PC-9 (cell line): ENCODE results near the gene HTRA3. TPM values are rescaled to one million over a fixed set of nuclear protein-coding genes. Genes with fewer than 3 reads are reported as not detected.

Experiments used
- BruUV-seq: library from RNA; stranded (reverse); fragments of 400-500 nt; replicated peaks from 2 replicates; lab custom pipeline; 2021; lab: Mats Ljungman, UMichigan
- CTCF ChIA-PET: fragments of 300-600 bp; sonication (Branson Sonifier 250); formaldehyde crosslinking; loops from one replicate; lab custom pipeline; 2022; ENCODE audit warnings: antibody characterized with exemption; lab: Charles Lee
- POLR2A ChIA-PET: fragments of 300-600 bp; sonication (Branson Sonifier 250); formaldehyde crosslinking; loops from one replicate; lab custom pipeline; 2022; ENCODE audit warnings: antibody characterized with exemption; ENCODE audit not compliant: unreplicated experiment; lab: Charles Lee
- DNase-seq, 2 experiments: peaks; one replicate each; pipeline versions ENCODE4 v3.0.0 to v3.0.0-alpha.2; 2015 to 2022; ENCODE audit warnings: mixed read lengths in 1 of 2
- H2AFZ ChIP-seq: fragments of 200-600 bp; sonication (generic); 2 replicates; pipeline ENCODE4 v1.8.1; 2017; ENCODE audit warnings: antibody characterized with exemption
- H3F3A ChIP-seq: fragments of 200-600 bp; sonication (generic); 2 replicates; pipeline ENCODE4 v1.8.1; 2017; ENCODE audit warnings: antibody characterized with exemption, mild to moderate bottlenecking, low read depth; ENCODE audit not compliant: insufficient read depth
- H3K27ac ChIP-seq: fragments of 200-600 bp; sonication (generic); 2 replicates; pipeline ENCODE4 v1.6.1; 2016; ENCODE audit warnings: mixed run types
- H3K27me3 ChIP-seq: fragments of 200-600 bp; sonication (generic); 2 replicates; pipeline ENCODE4 v1.6.1; 2016; ENCODE audit warnings: low read depth, mixed run types; ENCODE audit not compliant: insufficient read depth
- H3K36me3 ChIP-seq: fragments of 200-600 bp; sonication (generic); 2 replicates; pipeline ENCODE4 v1.6.1; 2016; ENCODE audit warnings: low read depth, mixed run types
- H3K4me1 ChIP-seq: fragments of 200-600 bp; sonication (generic); replicated peaks from 2 replicates; pipeline ENCODE4 v1.6.1; 2016; ENCODE audit warnings: mixed run types; ENCODE audit not compliant: insufficient read depth
- H3K4me2 ChIP-seq: fragments of 200-600 bp; sonication (generic); 2 replicates; pipeline ENCODE4 v1.6.1; 2017; ENCODE audit warnings: mixed run types
- H3K4me3 ChIP-seq: fragments of 200-600 bp; sonication (generic); 2 replicates; pipeline ENCODE4 v1.6.1; 2016; ENCODE audit warnings: mixed run types
- H3K79me2 ChIP-seq: fragments of 200-600 bp; sonication (generic); 2 replicates; pipeline ENCODE4 v1.6.1; 2017; ENCODE audit warnings: low read depth, mixed run types
- H3K9me2 ChIP-seq: fragments of 200-600 bp; sonication (generic); 2 replicates; pipeline ENCODE4 v1.8.1; 2017; ENCODE audit warnings: mild to moderate bottlenecking; ENCODE audit not compliant: insufficient read depth
- H3K9me3 ChIP-seq: fragments of 200-600 bp; sonication (generic); 2 replicates; pipeline ENCODE4 v1.8.1; 2016; ENCODE audit warnings: low read depth; ENCODE audit not compliant: insufficient read depth
- H4K20me1 ChIP-seq: fragments of 200-600 bp; sonication (generic); 2 replicates; pipeline ENCODE4 v1.8.1; 2017; ENCODE audit not compliant: insufficient read depth
- CTCF ChIP-seq: fragments of 200-600 bp; sonication (generic); conservative IDR thresholded peaks from 2 replicates; pipeline ENCODE4 v1.6.1; 2017; ENCODE audit warnings: mixed run types, antibody characterized with exemption, mild to moderate bottlenecking, moderate library complexity
- EZH2 ChIP-seq: fragments of 200-600 bp; sonication (generic); IDR thresholded peaks from 2 replicates; pipeline ENCODE4 v1.8.0; 2017; ENCODE audit warnings: antibody characterized with exemption, low read depth
- intact Hi-C: fragments of 100-400 bp; cut with micrococcal nuclease; formaldehyde crosslinking; loops from one replicate; pipeline ENCODE4 v1.10.0; 2022; ENCODE audit not compliant: unreplicated experiment
- total RNA-seq: library from RNA; stranded (reverse); gene quantifications from 2 replicates; pipeline ENCODE4 v1.2.3, GENCODE V29; 2021

Gene HTRA3
- total RNA-seq, 1 experiment from 2014 or later = 14.1 TPM

GRCh38 chr4:8355864-8356565, 86.5 kb downstream of the HTRA3 start:
- ChIA-PET CTCF (no interaction called here), POLR2A (no interaction called here)
- no peak for TF ChIP-seq CTCF
- no peak for TF ChIP-seq EZH2
- Histone ChIP-seq H3F3A (peaks cover 23% of the 10 kb centered on the region), H3K4me1 (peaks cover 59% of the 10 kb centered on the region), H3K27ac (peak overlapping the region; percentile 84), H3K79me2 (no peaks in the 10 kb centered on the region), H4K20me1 (no peaks in the 10 kb centered on the region), H3K36me3 (no peaks in the 10 kb centered on the region), H2AFZ (no peak overlapping the region), H3K9me3 (no peaks in the 10 kb centered on the region), H3K27me3 (no peaks in the 10 kb centered on the region), H3K9me2 (no peaks in the 10 kb centered on the region), H3K4me2 (peak overlapping the region; percentile 58), H3K4me3 (no peak overlapping the region)
- BruUV-seq = no TSS peak
- intact Hi-C loops = loop anchor here (1.0 to 5.0 kb wide), 3 partner anchors 36 to 191 kb away; partner anchors contain the start of gene HTRA3
- DNase-seq = peak in 1 of 2 experiments; percentile 21

Other genes with a start within 250 kb of the HTRA3 start
- 1.6 and 6.2 TPM in 2 replicates for gene ABLIM2, start 110.9 kb upstream of the HTRA3 start, total RNA-seq
- gene SH3TC1, start 70.5 kb upstream of the HTRA3 start, total RNA-seq = 5.2 and 11.2 TPM in 2 replicates
- gene ACOX3, start 171.0 kb downstream of the HTRA3 start, total RNA-seq = 21.0 and 26.1 TPM in 2 replicates
- 17.4 and 17.9 TPM in 2 replicates for gene TRMT44, start 171.0 kb downstream of the HTRA3 start, total RNA-seq